ENCODE data around the gene TRAPPC6A.

GRCh38 chr19:45142726-45143110, 35.3 kb downstream of the TRAPPC6A start:
- TF ChIP-seq FOXA1 (IDR thresholded peaks at IDR 0.05) = no peak
- TF ChIP-seq FOXK2 (IDR thresholded peaks at IDR 0.05) = no peak
- no peak for TF ChIP-seq SP1 (IDR thresholded peaks at IDR 0.05)
- TF ChIP-seq HDGF (IDR thresholded peaks at IDR 0.05; ENCODE audit: borderline replicate concordance) = no peak
- no peak for TF ChIP-seq BHLHE40 (IDR thresholded peaks at IDR 0.05; ENCODE audit: borderline replicate concordance)
- no peak for TF ChIP-seq ELF4 (IDR thresholded peaks at IDR 0.05)
- no peak for TF ChIP-seq SUZ12 (IDR thresholded peaks at IDR 0.05)
- TF ChIP-seq CTBP1 (IDR thresholded peaks at IDR 0.05; ENCODE audit: borderline replicate concordance) = no peak
